Measurements from ENCODE around the gene CACNG4.

Gene CACNG4

GRCh38 chr17:66985338-66986237 lies 21.1 kb downstream of the CACNG4 start:
- DNase-seq (ENCODE audit: low spot score), result no peak

DNA sequence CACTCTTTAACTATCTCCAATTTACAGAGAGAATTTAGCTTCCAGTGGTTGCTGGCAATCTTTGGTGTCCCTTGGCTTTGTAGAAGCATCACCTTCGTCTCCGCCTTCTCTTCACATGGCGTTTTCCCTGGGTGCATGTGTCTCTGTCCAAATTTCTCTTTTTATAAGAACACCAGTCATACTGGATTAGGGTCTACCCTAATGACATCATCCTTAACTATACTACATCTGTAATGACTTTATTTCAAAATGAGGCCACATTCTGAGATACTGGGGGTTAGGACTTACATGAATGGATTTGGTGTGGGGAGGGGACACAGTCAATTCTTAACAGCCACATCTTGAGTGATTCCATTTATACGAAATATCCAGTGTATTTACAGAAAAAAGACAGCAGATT lies 22.2 kb downstream of the CACNG4 start:
- no peak for DNase-seq (ENCODE audit: low spot score)

DNA sequence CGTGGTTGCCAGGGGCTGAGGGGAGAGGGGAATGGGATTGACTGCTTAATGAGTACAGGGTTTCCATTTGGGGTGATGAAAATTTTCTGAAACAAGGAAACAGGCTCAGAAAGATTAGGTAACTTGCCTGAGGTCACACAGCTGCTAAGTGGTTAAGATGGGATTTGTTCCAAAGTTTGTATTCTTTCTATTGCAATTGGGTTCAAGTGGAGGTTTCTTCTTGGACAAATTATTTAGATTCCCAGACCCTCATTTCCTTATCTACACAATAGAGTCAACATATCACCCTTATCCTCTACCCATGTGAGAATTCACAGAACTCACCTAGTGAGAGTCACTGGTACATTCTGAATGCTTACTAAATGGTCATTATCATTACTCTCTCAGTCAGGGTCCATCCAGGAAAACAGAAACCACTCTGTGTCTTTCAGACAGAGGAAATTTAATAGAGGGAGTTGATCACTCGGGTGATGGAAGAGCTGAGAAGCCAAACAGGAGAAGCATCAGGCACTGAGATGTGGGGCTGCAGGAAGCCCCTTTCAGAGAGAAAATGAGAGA lies 22.6 kb downstream of the CACNG4 start:
- no peak for DNase-seq (ENCODE audit: low spot score)

DNA sequence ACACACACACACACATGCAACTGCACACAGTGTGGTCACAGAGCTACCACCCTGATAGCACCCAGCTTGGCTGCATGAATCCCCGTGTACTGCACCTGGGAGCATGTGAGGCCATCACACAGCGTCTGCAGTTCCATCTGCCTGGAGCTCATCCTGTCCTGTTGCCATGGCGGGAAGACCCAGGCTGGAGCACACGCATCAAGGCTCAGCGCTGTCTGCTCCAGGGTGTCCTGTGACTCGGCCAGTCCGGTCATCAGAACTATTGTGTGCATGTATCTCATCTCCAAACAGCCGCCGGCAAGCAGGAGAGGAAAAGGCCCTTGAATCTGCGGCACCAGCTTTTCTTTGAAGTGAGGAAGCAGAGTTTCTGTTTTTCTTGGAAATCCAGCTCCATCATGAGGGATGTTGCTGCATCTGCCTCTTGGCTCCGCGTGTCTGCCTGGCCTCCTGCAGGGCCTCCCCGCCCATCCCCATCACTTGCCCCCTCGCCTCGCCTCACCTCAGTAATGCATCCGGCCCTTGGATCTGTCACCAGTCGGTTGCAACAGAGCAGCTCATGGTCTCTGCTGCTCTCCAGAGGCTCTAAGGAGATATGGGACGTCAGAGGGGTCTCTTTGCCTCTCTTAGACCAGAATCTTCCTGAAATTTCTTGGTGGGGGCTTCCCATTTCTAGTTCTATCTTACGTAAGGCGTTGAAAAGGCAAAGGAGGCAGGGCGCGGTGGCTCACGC lies 23.7 kb downstream of the CACNG4 start:
- no peak for DNase-seq (ENCODE audit: low spot score)

GRCh38 chr17:66989076-66989475 lies 24.6 kb downstream of the CACNG4 start:
- no peak for DNase-seq (ENCODE audit: low spot score)

GRCh38 chr17:66989579-66989978 lies 25.1 kb downstream of the CACNG4 start:
- no peak for DNase-seq (ENCODE audit: low spot score)

GRCh38 chr17:66990047-66990446 lies 25.5 kb downstream of the CACNG4 start:
- no peak for DNase-seq (ENCODE audit: low spot score)

GRCh38 chr17:66992911-66993442 lies 28.5 kb downstream of the CACNG4 start:
- no peak for DNase-seq (ENCODE audit: low spot score)

GRCh38 chr17:66994361-66994760 lies 29.9 kb downstream of the CACNG4 start:
- no peak for DNase-seq (ENCODE audit: low spot score)

DNA sequence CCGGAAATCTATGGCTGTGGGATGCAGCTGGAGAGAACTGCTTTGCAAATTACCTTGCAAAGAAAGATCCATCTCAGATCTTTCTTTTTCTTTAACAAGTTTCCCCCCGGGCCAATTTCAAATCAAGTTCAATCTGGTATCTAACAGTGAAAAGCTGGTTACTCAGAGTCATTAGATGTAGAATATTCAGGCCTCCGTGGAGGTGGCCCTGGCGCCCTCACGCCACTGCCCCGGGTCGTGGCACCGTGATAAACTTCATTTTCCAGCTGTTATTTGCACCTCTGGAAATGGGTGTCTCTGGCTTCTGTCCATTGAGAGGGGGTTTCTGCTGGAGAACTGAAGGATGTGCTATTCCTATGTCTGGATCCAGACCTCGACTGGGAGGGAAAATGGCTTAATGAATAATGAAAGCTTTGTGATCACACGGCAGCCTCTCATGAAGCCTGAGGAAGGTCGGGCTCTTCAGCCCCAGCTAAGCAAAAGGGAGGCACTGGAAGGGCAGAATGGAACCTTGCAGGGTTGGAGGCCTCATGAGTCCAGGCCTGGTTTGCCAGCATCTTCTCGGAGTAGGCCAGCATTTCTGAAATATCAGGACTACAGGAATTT lies 30.5 kb downstream of the CACNG4 start:
- no peak for DNase-seq (ENCODE audit: low spot score)

DNA sequence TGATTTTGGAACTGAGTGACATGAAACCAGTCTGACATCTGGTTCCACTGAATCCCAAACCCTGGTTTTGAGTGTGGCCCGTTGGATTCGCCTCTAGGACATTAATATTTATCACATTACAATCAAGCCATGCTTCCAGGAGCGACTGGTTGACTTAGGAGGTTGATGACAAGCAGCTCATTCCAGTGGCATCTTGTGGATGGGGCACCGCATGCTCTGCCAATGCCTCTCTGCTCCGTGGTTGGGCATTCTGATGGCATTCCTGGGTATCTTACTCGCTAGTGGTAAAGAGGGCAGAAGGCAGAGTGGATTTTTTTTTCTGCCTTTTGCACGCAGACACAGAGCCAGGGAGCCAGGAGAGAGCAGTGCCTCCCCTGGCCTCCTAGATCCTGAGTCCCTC lies 31.4 kb downstream of the CACNG4 start:
- no peak for DNase-seq (ENCODE audit: low spot score)

DNA sequence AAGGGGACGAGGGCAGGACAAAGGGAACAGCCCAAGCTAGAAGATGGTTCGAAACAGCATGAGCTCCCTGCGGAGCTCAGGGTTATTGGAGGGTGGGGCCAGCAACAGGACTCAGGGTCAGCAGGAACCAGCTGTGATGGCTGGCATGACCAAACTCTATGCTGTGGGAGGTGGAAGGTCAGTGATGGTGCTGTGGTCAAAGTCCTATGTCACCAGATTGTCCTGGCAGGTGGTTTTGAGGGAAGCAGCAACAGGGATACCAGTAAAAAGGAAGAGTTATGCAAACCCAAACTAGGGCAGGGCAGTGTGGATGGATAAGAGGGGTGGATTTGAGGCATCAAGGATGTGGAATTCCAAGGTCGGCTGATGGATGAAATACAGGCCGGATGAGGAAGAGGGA lies 32.4 kb downstream of the CACNG4 start:
- DNase-seq (ENCODE audit: low spot score), result no peak

DNA sequence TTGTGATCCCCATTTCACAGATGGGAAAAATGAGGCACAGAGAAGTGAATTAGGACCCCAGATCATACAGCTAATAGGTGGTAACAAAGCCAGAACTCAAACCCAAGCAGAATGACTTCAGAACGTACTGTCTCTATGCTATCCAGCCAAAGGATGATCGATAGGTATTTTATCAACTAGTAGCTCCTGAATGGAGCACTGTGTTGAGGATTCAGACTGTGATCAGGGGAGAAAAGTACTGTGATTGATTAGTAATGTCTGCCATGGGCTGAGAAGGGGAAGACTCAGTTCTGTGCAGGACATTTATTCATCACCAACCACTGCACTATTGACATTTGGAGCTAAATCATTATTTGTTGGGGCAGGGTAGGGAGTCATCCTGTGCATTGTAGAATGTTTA lies 38.7 kb downstream of the CACNG4 start:
- no peak for DNase-seq (ENCODE audit: low spot score)

DNA sequence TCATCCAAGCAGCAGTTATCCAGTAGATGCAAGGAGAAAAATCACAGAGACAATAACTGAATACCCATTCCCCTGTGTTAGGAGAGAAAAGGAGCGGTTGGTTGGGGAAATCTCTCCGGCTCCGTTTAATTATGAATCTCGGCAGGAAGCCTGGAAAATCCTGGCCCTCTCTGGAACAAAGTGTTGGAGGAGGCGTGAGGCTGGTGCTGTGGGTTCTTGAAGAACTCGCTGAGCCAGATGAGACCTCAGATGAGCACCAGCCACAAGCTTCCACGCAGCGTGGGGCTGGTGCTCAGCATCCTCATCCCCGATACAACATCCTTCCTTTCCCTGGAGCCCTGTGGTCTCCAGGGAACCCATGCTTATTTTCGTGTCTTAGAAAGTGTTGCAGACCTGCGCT lies 39.7 kb downstream of the CACNG4 start:
- no peak for DNase-seq (ENCODE audit: low spot score)

DNA sequence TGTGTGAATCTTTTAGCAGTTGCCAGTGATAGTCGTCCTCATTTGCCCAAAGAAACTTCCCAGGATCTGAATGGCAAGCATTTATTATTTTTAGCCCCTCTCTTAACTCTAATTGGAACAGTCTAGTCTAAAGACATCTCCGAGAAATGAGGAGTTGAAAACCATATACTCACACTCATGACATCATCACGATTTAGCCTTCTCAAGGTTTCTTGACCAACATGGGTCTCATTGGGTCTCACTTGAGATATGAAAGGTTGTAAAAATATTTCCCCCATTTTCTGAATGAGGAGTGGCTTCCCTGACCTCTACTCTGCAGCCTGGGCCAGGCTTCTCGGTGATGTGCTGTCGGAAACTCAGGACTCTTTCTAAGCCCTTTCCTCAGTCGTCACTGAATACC lies 42.8 kb downstream of the CACNG4 start:
- DNase-seq (ENCODE audit: low spot score), result no peak

DNA sequence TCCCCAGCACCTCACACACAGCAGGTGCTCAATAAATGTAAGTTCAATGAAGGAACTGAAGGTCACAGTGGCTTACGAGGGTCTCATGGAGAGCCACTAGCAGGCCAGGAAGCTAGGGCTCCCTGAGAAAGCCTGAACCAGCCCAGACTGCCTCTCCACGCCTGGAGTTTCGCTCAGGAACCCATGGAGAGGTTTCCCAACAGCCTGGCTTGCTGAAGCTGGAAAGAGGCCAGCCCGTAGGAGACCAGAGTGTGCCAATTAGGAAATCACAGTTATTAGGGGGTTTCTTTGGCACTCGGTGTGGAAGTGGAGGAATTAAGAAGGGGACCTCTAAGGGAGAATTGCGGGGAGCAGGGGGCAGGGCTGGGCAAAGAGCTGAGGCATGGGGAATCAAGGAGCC lies 43.6 kb downstream of the CACNG4 start:
- DNase-seq (ENCODE audit: low spot score), result no peak

DNA sequence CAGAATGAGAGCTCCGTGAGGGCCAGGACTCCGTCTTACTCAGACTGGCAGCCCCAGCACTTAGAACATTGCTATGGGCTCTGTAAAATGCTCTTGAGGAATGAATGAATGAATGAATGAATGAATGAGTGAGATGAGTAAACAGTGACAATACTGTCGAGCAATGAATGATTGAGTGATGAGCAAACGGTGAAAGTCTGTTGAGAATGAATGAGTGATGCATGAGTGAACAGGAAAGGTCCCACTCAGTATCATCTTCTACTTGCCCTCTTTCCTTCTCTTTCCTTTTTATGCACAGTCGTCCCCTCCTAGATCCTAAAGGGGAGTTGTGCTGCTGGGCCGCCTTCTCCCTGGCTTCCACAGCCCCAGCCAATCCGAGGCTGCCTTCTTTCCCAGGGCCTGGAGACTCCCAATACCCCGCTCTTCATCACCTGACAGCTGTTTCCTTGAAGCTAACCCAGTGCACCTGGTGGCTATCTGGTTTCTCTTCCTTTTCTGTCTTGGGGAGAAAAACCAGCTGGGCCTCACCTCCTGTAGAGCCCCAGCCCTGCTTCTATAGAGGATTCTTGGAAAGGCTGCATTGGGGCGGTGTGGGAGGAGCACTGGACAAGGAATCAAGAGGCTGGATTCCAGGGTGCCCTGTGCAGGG lies 47.1 kb downstream of the CACNG4 start:
- DNase-seq (ENCODE audit: low spot score), result peak; percentile 23

DNA sequence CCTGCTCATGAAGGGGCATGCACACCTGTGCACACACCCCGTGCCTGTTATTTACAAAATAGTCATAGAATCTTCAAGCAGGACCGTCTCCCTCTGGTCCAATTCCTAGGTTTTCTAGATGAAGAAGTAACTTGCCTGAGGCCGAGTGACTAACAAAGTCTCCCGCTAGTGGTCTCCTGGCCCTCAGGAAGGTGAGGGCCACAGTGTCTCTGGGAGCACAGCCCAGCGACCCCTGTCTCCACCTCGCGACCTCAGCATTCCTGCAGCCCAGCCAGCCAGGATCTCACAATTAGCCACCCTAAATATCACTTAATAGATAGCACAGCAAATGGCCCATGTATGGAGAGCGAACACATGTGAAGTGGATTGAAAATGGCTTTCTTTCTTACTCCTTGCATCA lies 49.4 kb downstream of the CACNG4 start:
- no peak for DNase-seq (ENCODE audit: low spot score)

DNA sequence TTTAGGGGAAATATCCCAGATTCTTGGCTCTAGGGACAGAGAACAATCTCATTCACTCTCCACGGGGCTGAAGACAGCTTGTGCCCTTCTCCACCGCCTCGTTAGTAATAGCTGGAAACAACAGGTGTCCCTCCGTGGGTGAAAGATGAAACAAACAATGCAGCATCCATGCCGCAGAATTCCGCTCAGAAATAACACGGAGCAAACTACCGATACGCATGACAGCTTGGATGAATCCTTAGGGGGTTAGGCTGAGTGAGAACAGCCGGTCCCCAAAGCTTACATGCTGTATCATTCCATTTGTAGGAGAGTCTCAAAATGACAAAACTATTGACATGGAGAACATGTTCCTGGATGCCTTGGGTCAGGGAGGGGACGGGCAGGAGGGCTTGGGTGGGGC lies 50.5 kb downstream of the CACNG4 start:
- no peak for DNase-seq (ENCODE audit: low spot score)

GRCh38 chr17:67016039-67016762 lies 51.7 kb downstream of the CACNG4 start:
- no peak for DNase-seq (ENCODE audit: low spot score)

DNA sequence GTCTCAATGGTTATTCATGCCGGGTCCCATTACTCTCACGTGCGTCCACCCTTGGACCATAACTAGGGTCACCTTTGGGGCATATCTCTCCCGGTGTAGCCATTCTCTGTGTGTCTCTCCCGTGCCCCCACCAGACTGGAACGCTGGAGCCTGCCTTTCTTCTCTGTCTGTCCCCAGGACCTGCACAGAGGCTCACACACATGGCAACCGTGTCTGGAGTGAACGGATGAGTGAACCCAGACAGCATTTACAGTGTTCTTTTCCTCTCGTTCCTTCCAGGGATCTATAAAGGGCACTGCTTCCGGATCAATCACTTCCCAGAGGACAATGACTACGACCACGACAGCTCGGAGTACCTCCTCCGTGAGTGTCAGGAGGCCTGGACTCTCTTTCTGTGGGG lies 53.4 kb downstream of the CACNG4 start:
- DNase-seq (ENCODE audit: low spot score), result no peak

Data from RKO (cell line).